GM18508 (cell line): Measurements from ENCODE around the gene NDEL1.

Experiments used
- ATAC-seq: cut with Tn5 transposase; IDR thresholded peaks from one replicate; pipeline ENCODE4 v1.9.1; 2021; ENCODE audit warnings: moderate number of reproducible peaks; ENCODE audit not compliant: insufficient read depth, unreplicated experiment

NDEL1 gene

DNA sequence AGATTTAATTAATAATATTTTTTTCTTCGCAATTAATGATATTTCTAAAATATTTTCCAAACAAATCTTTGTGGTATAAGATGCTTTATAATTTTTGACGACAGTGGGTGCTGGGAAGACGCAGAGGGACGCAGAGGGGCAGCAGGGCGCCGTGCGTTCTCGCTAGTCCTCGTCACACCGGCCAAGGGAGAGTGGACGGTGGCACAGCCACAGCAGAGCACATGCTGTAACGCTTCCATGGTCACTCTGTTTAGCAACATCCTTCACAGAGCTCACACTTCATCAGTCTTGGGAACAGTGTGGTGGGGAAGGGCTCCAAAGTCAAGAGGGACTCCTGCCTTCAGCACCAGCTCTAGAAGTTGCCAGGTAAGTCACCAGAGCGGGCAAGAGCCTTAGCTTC is 60.4 kb downstream of the NDEL1 start:
- ATAC-seq, result no peak

DNA sequence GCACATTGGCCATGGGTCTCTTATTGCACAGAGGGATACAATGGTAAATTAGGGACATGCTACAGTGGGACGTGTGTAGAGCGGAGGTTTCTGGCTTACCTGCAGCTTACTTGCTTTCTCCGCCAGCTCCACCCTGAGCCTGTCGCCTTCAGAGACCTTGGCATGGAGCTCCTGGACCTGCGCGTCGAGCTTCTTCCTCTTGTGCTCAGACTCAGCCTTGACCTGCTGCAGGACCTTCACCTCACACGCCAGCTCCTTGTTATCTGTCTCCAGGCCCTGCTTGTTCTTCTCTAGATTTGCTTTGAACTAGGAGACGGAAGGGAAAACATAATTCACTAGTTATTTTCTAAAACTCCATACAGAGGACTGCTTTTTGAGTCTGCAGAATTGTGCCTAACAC is 63.5 kb downstream of the NDEL1 start:
- no peak for ATAC-seq

DNA sequence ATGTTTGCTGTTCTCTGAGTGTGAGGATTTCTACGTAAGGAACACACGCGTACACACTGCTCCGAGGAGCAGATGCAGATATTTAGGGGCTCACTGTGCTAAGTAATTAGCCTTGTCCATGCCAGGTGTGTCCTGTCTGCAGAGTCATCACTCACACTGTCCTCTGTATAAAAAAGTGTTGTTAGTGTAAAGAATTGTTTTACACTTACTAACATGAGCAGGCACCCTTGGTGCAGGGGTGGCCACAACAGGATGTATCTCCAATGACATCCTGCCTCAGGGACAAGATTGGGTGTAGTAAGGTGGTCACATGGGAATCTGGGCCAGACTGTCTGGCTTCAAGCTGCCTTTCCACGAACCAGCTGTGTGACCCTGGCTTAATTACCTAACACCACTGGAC is 63.9 kb downstream of the NDEL1 start:
- ATAC-seq, result no peak

DNA sequence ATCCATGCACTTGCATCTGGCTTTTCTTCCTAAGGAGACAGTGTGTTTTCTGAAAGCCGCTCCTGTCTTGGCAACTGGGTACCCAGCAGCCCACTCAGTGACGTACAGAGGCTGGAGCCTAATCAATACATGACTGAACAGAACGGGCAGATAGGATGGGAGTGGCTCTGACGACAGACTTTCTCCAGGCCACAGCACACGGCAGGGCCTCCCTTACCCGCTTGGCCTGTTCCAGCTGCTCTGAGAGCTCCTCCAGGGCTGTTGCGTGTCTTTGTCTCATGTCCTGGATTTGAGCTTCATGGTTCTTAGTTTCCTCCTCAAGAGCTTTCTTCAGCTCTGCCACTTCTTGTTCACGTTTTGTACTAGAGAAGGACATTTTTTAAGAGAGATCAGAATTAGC is 64.9 kb downstream of the NDEL1 start:
- ATAC-seq, result no peak

DNA sequence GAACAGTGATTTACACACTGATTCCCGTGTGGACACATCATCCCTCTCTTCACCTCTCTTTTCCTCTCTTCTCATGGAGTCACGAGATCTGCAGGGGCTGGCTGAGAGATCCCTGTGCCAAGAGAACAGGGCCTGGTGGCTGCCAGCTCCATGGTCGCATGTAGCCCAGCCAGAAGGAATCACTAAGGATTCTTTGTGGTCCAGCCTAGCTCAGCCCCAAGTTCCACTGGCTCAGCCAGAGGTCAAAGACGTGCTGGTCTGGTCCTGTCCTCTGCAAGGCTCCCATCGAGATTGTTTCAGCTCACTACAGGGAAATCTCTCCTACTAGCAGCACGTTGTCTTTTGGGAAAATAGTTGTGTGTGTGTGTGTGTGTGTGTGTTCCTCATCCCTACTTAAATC is 66.4 kb downstream of the NDEL1 start:
- no peak for ATAC-seq

DNA sequence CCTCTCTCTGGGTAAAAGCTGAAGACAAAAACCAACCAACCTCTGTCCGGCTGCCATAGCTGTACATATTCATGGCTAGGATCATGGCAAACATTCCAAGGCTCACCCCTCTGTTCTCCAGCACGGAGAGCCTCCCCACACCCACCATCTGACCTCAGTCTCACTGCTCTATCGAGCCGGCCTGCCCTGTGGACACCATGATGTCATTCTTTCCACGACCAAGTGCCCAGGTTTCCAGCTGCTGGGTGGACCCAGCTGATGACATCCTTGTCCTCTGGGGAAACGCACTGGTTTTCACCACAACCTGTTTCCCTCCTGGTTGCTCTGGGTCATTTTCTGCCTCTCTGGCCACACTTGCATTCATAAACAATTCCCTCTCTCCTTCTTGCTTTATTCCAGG is 67.7 kb downstream of the NDEL1 start:
- ATAC-seq, result no peak

DNA sequence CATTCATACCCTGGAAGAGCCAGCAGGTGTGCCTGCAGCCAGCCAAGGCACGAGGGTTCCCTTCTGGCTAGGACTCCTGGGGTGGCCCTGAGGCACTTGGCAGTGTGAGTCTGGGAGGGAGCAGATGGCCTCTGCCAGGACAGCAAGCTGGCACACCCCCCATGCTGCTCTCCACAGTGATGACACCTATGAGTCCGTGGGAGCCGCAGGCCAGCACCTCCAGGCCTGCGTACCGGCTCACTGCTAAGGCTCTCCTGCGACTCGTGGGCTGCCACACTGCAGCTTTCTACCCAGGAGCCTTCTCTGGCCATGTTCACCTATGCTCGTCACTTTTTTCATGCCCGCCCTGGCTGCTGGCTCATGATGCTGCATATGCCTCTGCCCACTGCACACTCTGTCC is 68.1 kb downstream of the NDEL1 start:
- ATAC-seq, result no peak

DNA sequence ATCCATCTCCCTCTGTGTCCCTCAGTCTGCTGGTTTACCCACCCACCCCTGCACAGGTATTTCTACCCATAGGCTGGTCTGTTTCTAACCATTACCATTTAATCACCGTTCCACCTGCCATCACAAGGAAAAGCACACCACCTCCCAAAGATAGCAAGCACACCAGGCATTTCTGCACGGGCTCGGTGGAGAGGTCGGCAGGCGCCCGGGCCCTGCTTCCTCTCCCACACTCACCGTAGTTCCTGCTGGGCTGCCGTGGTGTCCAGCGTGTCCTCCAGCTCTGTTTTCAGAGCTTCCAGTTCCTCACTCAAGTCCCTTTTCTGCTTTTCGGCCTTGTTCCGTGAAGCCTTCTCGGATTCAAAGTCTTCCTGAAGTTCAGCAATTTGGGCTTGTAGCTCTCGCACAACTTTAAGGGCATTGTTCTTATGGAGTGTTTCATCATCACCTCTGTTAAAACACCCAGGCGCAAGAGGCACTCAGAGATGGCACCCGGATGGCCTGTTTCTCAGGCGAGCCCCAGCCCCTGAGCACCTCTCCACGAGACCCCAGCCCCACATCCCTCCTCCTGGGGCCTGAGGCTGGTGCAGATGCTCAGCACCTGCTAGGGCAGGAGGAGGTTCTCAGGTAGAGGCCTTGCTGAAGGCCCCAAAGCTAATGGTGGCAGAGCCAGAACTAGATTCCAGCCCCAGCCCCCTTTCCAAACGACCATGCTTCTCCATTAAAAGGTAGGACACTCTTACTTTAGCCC is 69.0 kb downstream of the NDEL1 start:
- no peak for ATAC-seq

DNA sequence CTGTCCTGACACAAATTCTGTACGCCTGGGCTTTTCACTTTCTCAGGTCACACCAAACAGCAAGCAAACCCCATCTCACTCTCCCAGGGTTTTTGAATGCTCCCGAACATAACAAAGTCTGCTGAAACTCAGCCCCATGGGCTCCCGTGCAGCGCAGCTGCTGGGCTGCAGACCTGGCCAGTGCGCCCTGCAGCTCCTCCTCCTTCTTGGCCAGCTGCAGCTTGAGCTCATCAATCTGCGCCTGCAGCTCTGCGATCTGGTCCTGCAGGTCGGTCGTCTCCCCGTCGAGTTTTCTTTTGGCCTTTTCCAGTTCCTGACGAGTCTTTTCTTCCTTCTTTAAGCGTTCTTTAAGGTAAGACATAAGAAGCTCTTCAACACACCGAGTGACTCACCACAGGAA is 70.5 kb downstream of the NDEL1 start:
- ATAC-seq, result no peak

DNA sequence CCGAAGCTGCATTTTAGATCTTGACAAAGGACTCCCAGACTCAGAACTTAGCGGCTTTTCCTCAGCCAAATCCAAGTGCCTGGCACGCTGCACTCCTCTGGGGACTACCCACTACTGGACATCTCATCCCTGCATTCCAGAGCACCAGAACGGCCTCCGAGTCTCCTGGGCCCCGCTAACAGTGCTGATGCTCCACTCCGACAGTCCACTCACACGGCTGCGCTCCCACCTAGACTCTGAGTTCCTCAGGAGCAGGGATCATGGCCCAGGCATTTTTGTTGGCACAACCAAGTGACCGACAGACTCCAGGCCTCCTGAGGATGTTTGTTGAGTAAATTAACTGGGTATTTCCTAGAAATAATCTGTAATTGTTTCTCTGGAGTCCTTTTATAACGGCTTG is 79.1 kb downstream of the NDEL1 start:
- ATAC-seq, result no peak
